Gastroesophageal sphincter (tissue), 3 donors: ENCODE measurements around the gene HCRTR1.

Source experiments
- CTCF ChIP-seq, 4 experiments: fragments of 200-600 bp in 2 of 4; fragments of 450-650 bp in 2 of 4; sonication (generic) in 1 of 4; IDR thresholded peaks; one replicate each; pipeline ENCODE4 v1.5.1; 2017 to 2019; ENCODE audit warnings: antibody characterized with exemption in 4 of 4, mild to moderate bottlenecking in 2 of 4, moderate library complexity in 2 of 4
- EP300 ChIP-seq: sonication (generic); formaldehyde crosslinking; IDR thresholded peaks from one replicate; pipeline ENCODE4 v1.6.1; 2017; ENCODE audit warnings: antibody characterized with exemption, mild to moderate bottlenecking
- POLR2A ChIP-seq, 2 donors: fragments of 450-650 bp; IDR thresholded peaks; one replicate each; pipeline ENCODE4 v1.6.1; 2017; ENCODE audit warnings: antibody characterized with exemption in 2 of 2, mild to moderate bottlenecking in 2 of 2, moderate library complexity in 1 of 2
- POLR2AphosphoS5 ChIP-seq: sonication (generic); formaldehyde crosslinking; IDR thresholded peaks from one replicate; pipeline ENCODE4 v1.6.1; 2017; ENCODE audit warnings: antibody characterized with exemption

- no peak for TF ChIP-seq CTCF (IDR thresholded peaks at IDR 0.05)
- no peak for TF ChIP-seq POLR2AphosphoS5
- TF ChIP-seq POLR2A (IDR thresholded peaks at IDR 0.05): no peak
- no peak for TF ChIP-seq EP300
Observed at GRCh38 chr1:31628931-31629556, 11.6 kb downstream of the HCRTR1 start.
